Smooth muscle cell of the brain vasculature (primary cell): ENCODE results near the gene ROR1.
A peak's percentile ranks its signal among the peaks of the same experiment; 100 is the strongest.
"Not testable (repeated sequence)": the region's sequence is repeated elsewhere in the genome, so short reads cannot be mapped to it uniquely, and the experiment has no call there.

Experiments
- DNase-seq: peaks from one replicate; pipeline ENCODE4 v3.0.0-alpha.2; 2012; ENCODE audit warnings: low read depth, low spot score

ROR1 gene

GRCh38 chr1:63793741-63794240, 20.0 kb downstream of the ROR1 start:
- DNase-seq = no peak

GRCh38 chr1:63794354-63794753, 20.5 kb downstream of the ROR1 start:
- DNase-seq = no peak

GRCh38 chr1:63794939-63795378, 21.1 kb downstream of the ROR1 start:
- DNase-seq = peak; percentile 59

- DNase-seq = no peak
Observed at GRCh38 chr1:63795455-63795854, 21.6 kb downstream of the ROR1 start.

GRCh38 chr1:63797056-63797726, 23.4 kb downstream of the ROR1 start:
- DNase-seq = no peak

- DNase-seq = no peak
Observed at GRCh38 chr1:63798284-63798683, 24.5 kb downstream of the ROR1 start.

GRCh38 chr1:63799307-63799706, 25.5 kb downstream of the ROR1 start:
- no peak for DNase-seq

- no peak for DNase-seq
Observed at GRCh38 chr1:63799820-63800219, 26.0 kb downstream of the ROR1 start.

- no peak for DNase-seq
Observed at GRCh38 chr1:63802109-63802508, 28.3 kb downstream of the ROR1 start.

- DNase-seq = no peak
Observed at GRCh38 chr1:63804829-63805484, 31.1 kb downstream of the ROR1 start.

- DNase-seq = no peak
Observed at GRCh38 chr1:63807046-63807445, 33.2 kb downstream of the ROR1 start.

- no peak for DNase-seq
Observed at GRCh38 chr1:63810936-63811469, 37.2 kb downstream of the ROR1 start.

- DNase-seq = no peak
Observed at GRCh38 chr1:63812071-63812700, 38.4 kb downstream of the ROR1 start.

GRCh38 chr1:63813829-63814277, 40.0 kb downstream of the ROR1 start:
- DNase-seq = no peak

GRCh38 chr1:63816217-63816815, 42.5 kb downstream of the ROR1 start:
- not testable (repeated sequence) for DNase-seq

- no peak for DNase-seq
Observed at GRCh38 chr1:63817152-63817667, 43.4 kb downstream of the ROR1 start.

GRCh38 chr1:63817700-63818099, 43.9 kb downstream of the ROR1 start:
- no peak for DNase-seq

- no peak for DNase-seq
Observed at GRCh38 chr1:63818567-63819325, 44.9 kb downstream of the ROR1 start.

- DNase-seq = no peak
Observed at GRCh38 chr1:63819795-63820194, 46.0 kb downstream of the ROR1 start.

- no peak for DNase-seq
Observed at GRCh38 chr1:63821091-63822005, 47.5 kb downstream of the ROR1 start.
